ENCODE data around the gene GRIK4. TPM values are rescaled to one million over a fixed set of nuclear protein-coding genes. Genes with fewer than 3 reads are reported as not detected.

GRIK4 gene
- total RNA-seq, 1 donor from 2014 or later = 2.2 TPM

DNA sequence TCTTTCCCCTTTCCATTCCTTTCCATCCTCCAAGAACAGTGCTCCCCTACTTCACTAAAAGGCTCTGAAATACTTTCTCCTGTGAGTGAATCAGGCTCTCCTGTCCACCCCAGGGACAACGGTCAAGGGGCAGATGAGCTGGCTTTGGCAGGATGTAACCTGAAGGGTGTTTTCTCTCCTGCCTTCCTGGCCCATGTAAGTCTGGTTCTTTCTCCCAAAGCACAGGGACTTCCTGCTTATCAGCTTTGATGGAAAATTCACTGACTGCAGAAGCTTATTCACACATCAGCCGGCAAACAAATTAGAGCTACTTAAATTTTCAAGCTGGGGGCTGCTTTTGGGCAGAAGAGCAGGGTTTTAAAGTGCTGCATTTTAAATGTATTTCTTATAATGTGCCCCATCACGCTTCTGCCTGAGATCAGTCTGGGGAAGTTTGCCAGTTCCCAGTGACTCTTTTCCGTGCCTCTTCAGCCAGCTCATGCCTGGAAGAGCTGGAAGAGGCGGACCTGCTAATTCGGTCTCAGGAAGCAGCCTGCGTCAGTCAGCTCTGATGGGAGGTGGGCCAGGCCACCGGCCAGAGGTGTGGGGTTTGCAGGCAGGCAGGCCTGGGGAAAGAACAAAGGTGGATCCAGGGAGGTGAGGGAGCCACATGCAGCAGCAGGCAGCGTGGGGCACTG is 372.0 kb downstream of the GRIK4 start:
- peaks cover 16% of the 10 kb centered on the region for H3K4me1 Mint-ChIP-seq (ENCODE audit: low read depth, unreplicated experiment)
- Histone ChIP-seq H3K9me3 (ENCODE audit: insufficient read depth, low read depth, low read length) (no peaks in the 10 kb centered on the region), H3K27ac (ENCODE audit: low read depth, low read length) (no peak overlapping the region), H3K36me3 (ENCODE audit: insufficient read depth, low read length) (no peaks in the 10 kb centered on the region), H3K4me1 (ENCODE audit: insufficient read depth, low read length) (peaks cover 15% of the 10 kb centered on the region), H3K79me2 (ENCODE audit: insufficient read depth, low read length) (no peaks in the 10 kb centered on the region), H2AFZ (ENCODE audit: low read depth, low read length) (peak overlapping the region; percentile 60), H4K20me1 (ENCODE audit: insufficient read depth, low read length) (no peaks in the 10 kb centered on the region), H3K9ac (ENCODE audit: low read length) (peak overlapping the region; percentile 31), H3K27me3 (ENCODE audit: insufficient read depth, low read length) (peaks cover 3% of the 10 kb centered on the region), H3K4me2 (ENCODE audit: low read length) (peak overlapping the region; percentile 52), H3K4me3 (ENCODE audit: insufficient read depth, low read depth, low read length) (no peak overlapping the region)
- DNase-seq (ENCODE audit: low read depth) (peak; percentile 67), FAIRE-seq (no peak)
- peaks cover 2% of the 10 kb centered on the region for H3K36me3 Mint-ChIP-seq (ENCODE audit: low read depth, unreplicated experiment)
- TF ChIP-seq, protein P1, sequence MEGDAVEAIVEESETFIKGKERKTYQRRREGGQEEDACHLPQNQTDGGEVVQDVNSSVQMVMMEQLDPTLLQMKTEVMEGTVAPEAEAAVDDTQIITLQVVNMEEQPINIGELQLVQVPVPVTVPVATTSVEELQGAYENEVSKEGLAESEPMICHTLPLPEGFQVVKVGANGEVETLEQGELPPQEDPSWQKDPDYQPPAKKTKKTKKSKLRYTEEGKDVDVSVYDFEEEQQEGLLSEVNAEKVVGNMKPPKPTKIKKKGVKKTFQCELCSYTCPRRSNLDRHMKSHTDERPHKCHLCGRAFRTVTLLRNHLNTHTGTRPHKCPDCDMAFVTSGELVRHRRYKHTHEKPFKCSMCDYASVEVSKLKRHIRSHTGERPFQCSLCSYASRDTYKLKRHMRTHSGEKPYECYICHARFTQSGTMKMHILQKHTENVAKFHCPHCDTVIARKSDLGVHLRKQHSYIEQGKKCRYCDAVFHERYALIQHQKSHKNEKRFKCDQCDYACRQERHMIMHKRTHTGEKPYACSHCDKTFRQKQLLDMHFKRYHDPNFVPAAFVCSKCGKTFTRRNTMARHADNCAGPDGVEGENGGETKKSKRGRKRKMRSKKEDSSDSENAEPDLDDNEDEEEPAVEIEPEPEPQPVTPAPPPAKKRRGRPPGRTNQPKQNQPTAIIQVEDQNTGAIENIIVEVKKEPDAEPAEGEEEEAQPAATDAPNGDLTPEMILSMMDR (IDR thresholded peaks at IDR 0.05; ENCODE audit: insufficient read depth, low read depth, low read length) = no peak
- H3K9me3 Mint-ChIP-seq (ENCODE audit: unreplicated experiment) = no peaks in the 10 kb centered on the region
- H3K27ac Mint-ChIP-seq (ENCODE audit: unreplicated experiment) = no peak overlapping the region
- H3K27me3 Mint-ChIP-seq (ENCODE audit: low read depth, unreplicated experiment) = peaks cover 23% of the 10 kb centered on the region
- no peak overlapping the region for H3K4me3 Mint-ChIP-seq (ENCODE audit: unreplicated experiment)

DNA sequence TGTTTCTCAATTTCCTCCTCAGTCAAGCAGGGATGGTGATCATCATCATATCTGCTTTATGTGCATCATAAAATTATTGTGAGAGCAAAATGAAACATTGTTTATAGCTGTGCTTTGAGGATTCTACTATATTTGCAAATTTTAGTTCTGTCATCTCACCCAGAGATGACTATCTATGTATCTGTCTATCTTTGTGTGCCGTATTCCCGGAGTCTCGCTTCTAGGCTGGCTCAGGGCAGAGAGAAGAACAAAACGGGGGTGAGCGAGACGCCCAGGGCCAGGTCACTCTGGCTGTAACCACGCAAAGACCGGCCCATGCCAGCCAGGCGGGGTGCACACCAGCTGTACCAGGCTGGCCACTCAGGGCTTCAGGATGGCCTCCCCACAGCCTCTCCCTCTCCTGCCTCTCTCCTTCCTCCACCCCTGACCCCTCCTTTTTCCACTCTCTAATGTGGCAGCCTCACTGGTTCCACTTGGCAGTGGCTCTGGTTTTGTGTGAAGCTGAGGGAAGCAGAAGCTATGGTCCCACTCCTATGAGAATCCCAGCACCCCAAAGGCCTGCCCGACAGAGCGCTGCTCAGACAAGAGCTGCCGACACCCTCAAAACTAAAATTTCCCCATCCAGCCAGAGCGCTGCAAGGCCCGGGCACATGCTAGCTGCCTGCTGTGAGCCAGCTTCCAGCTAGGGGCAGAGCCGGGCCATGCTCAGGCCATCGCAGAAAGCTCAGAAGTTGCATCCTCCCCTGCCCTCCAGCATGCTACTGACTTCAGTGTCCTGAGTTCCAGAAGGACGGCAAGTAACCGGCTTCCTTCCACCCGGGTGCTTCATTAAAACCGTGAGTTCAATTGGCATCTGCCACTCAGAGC is 372.8 kb downstream of the GRIK4 start:
- Mint-ChIP-seq H3K27me3 (ENCODE audit: low read depth, unreplicated experiment) (peaks cover 19% of the 10 kb centered on the region), H3K4me1 (ENCODE audit: low read depth, unreplicated experiment) (peaks cover 16% of the 10 kb centered on the region), H3K36me3 (ENCODE audit: low read depth, unreplicated experiment) (peaks cover 2% of the 10 kb centered on the region), H3K27ac (ENCODE audit: unreplicated experiment) (no peak overlapping the region), H3K9me3 (ENCODE audit: unreplicated experiment) (no peaks in the 10 kb centered on the region), H3K4me3 (ENCODE audit: unreplicated experiment) (no peak overlapping the region)
- Histone ChIP-seq H3K79me2 (ENCODE audit: insufficient read depth, low read length) (no peaks in the 10 kb centered on the region), H3K4me3 (ENCODE audit: insufficient read depth, low read depth, low read length) (no peak overlapping the region), H3K4me2 (ENCODE audit: low read length) (peak overlapping the region; percentile 52), H3K9ac (ENCODE audit: low read length) (no peak overlapping the region), H2AFZ (ENCODE audit: low read depth, low read length) (peak overlapping the region; percentile 60), H3K4me1 (ENCODE audit: insufficient read depth, low read length) (peaks cover 15% of the 10 kb centered on the region), H3K27me3 (ENCODE audit: insufficient read depth, low read length) (peaks cover 3% of the 10 kb centered on the region), H4K20me1 (ENCODE audit: insufficient read depth, low read length) (no peaks in the 10 kb centered on the region), H3K36me3 (ENCODE audit: insufficient read depth, low read length) (no peaks in the 10 kb centered on the region), H3K27ac (ENCODE audit: low read depth, low read length) (no peak overlapping the region), H3K9me3 (ENCODE audit: insufficient read depth, low read depth, low read length) (no peaks in the 10 kb centered on the region)
- DNase-seq (ENCODE audit: low read depth) (no peak), FAIRE-seq (no peak)
- no peak for TF ChIP-seq EZH2 (IDR thresholded peaks at IDR 0.05; ENCODE audit: insufficient read depth, low read length)
- TF ChIP-seq, protein P1 (IDR thresholded peaks at IDR 0.05; ENCODE audit: insufficient read depth, low read depth, low read length) = no peak
